DOHH2 (cell line): ENCODE results near the gene NUP210L.

ENCODE experiments used
- CTCF ChIP-seq: fragments of 200-600 bp; sonication (generic); IDR thresholded peaks from one replicate; pipeline ENCODE4 v1.5.1; 2014; ENCODE audit warnings: antibody characterized with exemption, mild to moderate bottlenecking, low read depth, low read length; ENCODE audit not compliant: poor library complexity, severe bottlenecking
- EZH2phosphoT487 ChIP-seq: fragments of 200-600 bp; sonication (generic); IDR thresholded peaks from 2 replicates; pipeline ENCODE4 v1.6.1; 2017; ENCODE audit warnings: borderline replicate concordance, mild to moderate bottlenecking, antibody characterized with exemption, low read length, moderate library complexity, mixed read lengths

GRCh38 chr1:153968000-153968363 is 186.9 kb downstream of the NUP210L start:
- TF ChIP-seq CTCF, result peak; percentile 7
- no peak for TF ChIP-seq EZH2phosphoT487
